Left lung (tissue), 10 donors: ENCODE results near the gene PKP4. TPM values are rescaled to one million over a fixed set of nuclear protein-coding genes. Genes with fewer than 3 reads are reported as not detected.
"Not testable (repeated sequence)": the region's sequence is repeated elsewhere in the genome, so short reads cannot be mapped to it uniquely, and the experiment has no call there.

Experiments
- ATAC-seq: fragments of 200-7000 bp; cut with Tn5 transposase; one replicate; pipeline ENCODE4 v1.9.1; 2020; ENCODE audit warnings: moderate library complexity
- DNase-seq, 4 donors: peaks; one replicate each; pipeline ENCODE4 v3.0.0-alpha.2; 2013 to 2020
- H3K27ac ChIP-seq, 2 donors: fragments of 200-600 bp; sonication (generic) in 1 of 2; one replicate each; pipeline versions ENCODE4 v1.5.0 to v1.8.0; 2020 to 2021
- H3K27me3 ChIP-seq, 2 donors: fragments of 200-600 bp; sonication (generic) in 1 of 2; one replicate each; pipeline versions ENCODE4 v1.5.0 to v1.8.0; 2020 to 2021
- H3K36me3 ChIP-seq, 2 donors: fragments of 200-600 bp; sonication (generic) in 1 of 2; one replicate each; pipeline versions ENCODE4 v1.5.0 to v1.8.0; 2020 to 2021
- H3K4me1 ChIP-seq, 2 donors: fragments of 200-600 bp; one replicate each; pipeline ENCODE4 v1.8.0; 2021
- H3K4me3 ChIP-seq, 2 donors: fragments of 200-600 bp; sonication (generic) in 1 of 2; one replicate each; pipeline versions ENCODE4 v1.5.0 to v1.8.0; 2020 to 2021; ENCODE audit warnings: mild to moderate bottlenecking in 1 of 2
- H3K9me3 ChIP-seq, 2 donors: fragments of 200-600 bp; sonication (generic) in 1 of 2; one replicate each; pipeline versions ENCODE4 v1.5.0 to v1.8.0; 2020 to 2021
- CTCF ChIP-seq, 2 donors: fragments of 200-600 bp; sonication (generic) in 1 of 2; IDR thresholded peaks; one replicate each; pipeline versions ENCODE4 v1.5.0 to v1.8.0; 2021; ENCODE audit warnings: antibody characterized with exemption in 2 of 2
- intact Hi-C, 2 donors: fragments of 100-400 bp; cut with DNase I; formaldehyde crosslinking; loops; one replicate each; pipeline versions ENCODE4 v1.11.2 to v1.14.2; 2022
- polyA plus RNA-seq, 6 donors: library from polyadenylated mRNA; unstranded; fragments of 120-200 nt; gene quantifications; one replicate each; pipeline ENCODE4 v1.2.1, GENCODE V29; 2013; ENCODE audit not compliant: insufficient read length in 6 of 6
- total RNA-seq, 2 donors: library from RNA; stranded (reverse); fragmentation: NEBNext Ultra II Directional; extraction: Animal tissue kit (Norgen Biotek cat#: 25700); gene quantifications; one replicate each; pipeline ENCODE4 v1.2.1, GENCODE V29; 2021
- donor health status: DM: no; HTN: yes; CAD: no.
- donor health status: DM: no; HTN: no; CAD: no.

The PKP4 gene
- total and polyA plus RNA-seq, 8 donors: 48.3 to 129 (median 110) TPM

- no peak overlapping the region for H3K27ac ChIP-seq
- TF ChIP-seq CTCF (IDR thresholded peaks at IDR 0.05): no peak
- no peaks in the 10 kb centered on the region for H3K27me3 ChIP-seq
- H3K4me3 ChIP-seq: no peak overlapping the region
- peaks cover 0 to 9% of the 10 kb centered on the region in 2 donors for H3K9me3 ChIP-seq
- H3K4me1 ChIP-seq: no peaks in the 10 kb centered on the region
- intact Hi-C loops: no loop called here
- DNase-seq (no peak), ATAC-seq (no peak)
- no peaks in the 10 kb centered on the region for H3K36me3 ChIP-seq
These were observed 238.6 kb downstream of the PKP4 start for GRCh38 chr2:158695305-158695704.

- H3K9me3 ChIP-seq, H3K4me3 ChIP-seq, H3K4me1 ChIP-seq, intact Hi-C loops, DNase-seq, H3K36me3 ChIP-seq, H3K27me3 ChIP-seq, H3K27ac ChIP-seq, ATAC-seq: not testable (repeated sequence)
These were observed 239.0 kb downstream of the PKP4 start for GRCh38 chr2:158695744-158696143.

DNA sequence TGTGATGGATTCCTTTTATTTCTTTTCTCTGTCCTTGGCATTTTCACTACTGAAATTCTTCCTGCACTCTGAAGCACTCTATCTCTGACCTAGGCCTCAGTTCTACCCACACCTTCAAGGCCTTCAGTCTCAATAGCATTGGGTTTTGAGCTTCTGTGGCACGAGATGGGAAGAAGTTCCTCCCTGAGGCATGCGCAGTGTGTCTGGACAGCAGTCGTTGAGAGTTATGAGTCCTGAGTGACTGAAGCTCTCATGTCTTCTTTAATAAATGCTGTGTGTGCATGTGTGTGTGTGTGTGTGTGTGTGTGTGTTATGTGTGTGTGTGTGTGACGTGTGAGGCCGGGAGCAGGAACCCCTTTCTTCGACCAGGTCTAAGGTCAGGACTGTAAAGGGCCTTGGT, 242.6 kb downstream of the PKP4 start:
- Histone ChIP-seq H3K4me3 (no peak overlapping the region), H3K36me3 (no peaks in the 10 kb centered on the region), H3K27ac (no peak overlapping the region), H3K9me3 (peaks cover 0 to 9% of the 10 kb centered on the region in 2 donors), H3K4me1 (no peaks in the 10 kb centered on the region), H3K27me3 (no peaks in the 10 kb centered on the region)
- ATAC-seq (no peak), DNase-seq (no peak)
- no peak for TF ChIP-seq CTCF (IDR thresholded peaks at IDR 0.05)
- intact Hi-C loops: no loop called here

DNA sequence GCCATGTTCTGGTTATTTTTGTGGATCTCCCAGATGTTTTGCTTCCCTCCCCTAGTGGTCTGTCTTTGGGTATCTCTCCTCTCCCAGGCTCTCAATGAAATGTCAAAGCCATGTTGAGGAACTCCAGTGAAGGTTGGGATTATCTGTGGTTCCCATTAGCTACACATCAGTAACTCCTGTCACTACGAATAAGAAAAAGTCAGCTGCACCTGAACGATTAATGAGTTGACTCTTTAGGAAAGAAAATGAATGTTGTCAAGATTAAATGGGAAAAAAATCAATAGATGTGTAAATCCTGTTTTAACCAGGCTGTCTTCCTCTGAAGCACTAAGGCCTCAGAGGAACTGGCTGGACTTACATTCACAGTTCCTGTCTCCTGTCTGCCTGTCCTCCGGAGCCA, 244.3 kb downstream of the PKP4 start:
- no peaks in the 10 kb centered on the region for H3K27me3 ChIP-seq
- DNase-seq (no peak), ATAC-seq (no peak)
- no peak overlapping the region for H3K27ac ChIP-seq
- no peaks in the 10 kb centered on the region for H3K36me3 ChIP-seq
- no peaks in the 10 kb centered on the region for H3K4me1 ChIP-seq
- no peak overlapping the region for H3K4me3 ChIP-seq
- intact Hi-C loops: no loop called here
- TF ChIP-seq CTCF (IDR thresholded peaks at IDR 0.05): no peak
- peaks cover 0 to 14% of the 10 kb centered on the region in 2 donors for H3K9me3 ChIP-seq

DNA sequence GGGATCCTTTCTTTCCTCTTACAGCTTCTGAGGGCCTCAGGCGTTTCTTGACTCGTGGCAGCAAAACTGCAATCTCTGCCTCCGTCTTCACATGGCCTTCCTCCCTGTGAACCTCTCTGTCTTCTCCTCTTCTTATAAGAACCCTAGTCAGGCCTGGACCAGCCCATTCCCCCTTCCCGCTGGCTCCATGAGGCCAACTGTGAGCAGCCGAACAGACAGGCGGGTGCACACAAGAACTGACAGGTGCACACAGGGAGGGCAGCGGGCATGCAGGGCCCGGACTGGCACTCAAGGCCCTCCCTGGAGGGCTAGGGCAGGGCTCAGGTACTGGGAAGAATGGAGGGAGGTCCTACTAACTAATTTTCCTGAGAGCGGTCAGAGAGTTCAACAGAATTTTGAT, 246.0 kb downstream of the PKP4 start:
- Histone ChIP-seq H3K4me3 (no peak overlapping the region), H3K36me3 (no peaks in the 10 kb centered on the region), H3K9me3 (peaks cover 0 to 4% of the 10 kb centered on the region in 2 donors), H3K27ac (no peak overlapping the region), H3K4me1 (no peaks in the 10 kb centered on the region), H3K27me3 (no peaks in the 10 kb centered on the region)
- no peak for TF ChIP-seq CTCF (IDR thresholded peaks at IDR 0.05)
- DNase-seq: peak in 1 of 4 donors; percentile 51
- ATAC-seq: no peak
- intact Hi-C loops: no loop called here

GRCh38 chr2:158704724-158705465, 248.1 kb downstream of the PKP4 start:
- H3K4me3 ChIP-seq, H3K36me3 ChIP-seq, H3K27me3 ChIP-seq, ATAC-seq, H3K9me3 ChIP-seq, H3K27ac ChIP-seq, DNase-seq, intact Hi-C loops, H3K4me1 ChIP-seq: not testable (repeated sequence)
